H1 (cell line): ENCODE data around the gene EEF1A2. TPM values are rescaled to one million over a fixed set of nuclear protein-coding genes. Genes with fewer than 3 reads are reported as not detected.

Experiments
- CTCF ChIA-PET: fragments of 300-600 bp; sonication (Branson Sonifier 250); formaldehyde crosslinking; loops from one replicate; lab custom pipeline; 2021; ENCODE audit not compliant: partially characterized antibody; lab: Charles Lee
- POLR2A ChIA-PET: fragments of 300-600 bp; sonication (Branson Sonifier 250); formaldehyde crosslinking; loops from one replicate; lab custom pipeline; 2021; ENCODE audit warnings: inconsistent platforms; ENCODE audit not compliant: partially characterized antibody; lab: Charles Lee
- DNase-seq, 2 experiments: peaks; one replicate each; pipeline versions ENCODE4 v3.0.0 to v3.0.0-alpha.2; 2010 to 2022; ENCODE audit warnings: low spot score in 2 of 2, low read depth in 1 of 2, mixed read lengths in 1 of 2
- FAIRE-seq: peaks from 2 replicates; lab custom pipeline; 2011; peaks lifted over from hg19 to GRCh38; lab: Jason Lieb, UNC
- H2AFZ ChIP-seq: 2 replicates; pipeline ENCODE4 v1.8.1; 2012; ENCODE audit warnings: low read length, inconsistent platforms
- H2AK5ac ChIP-seq: 2 replicates; pipeline ENCODE4 v1.6.1; 2013; ENCODE audit warnings: low read depth, low read length
- H2BK120ac ChIP-seq: replicated peaks from 2 replicates; pipeline ENCODE3; 2013; ENCODE audit warnings: low read depth, low read length, inconsistent platforms
- H2BK12ac ChIP-seq: 2 replicates; pipeline ENCODE4 v1.6.1; 2013; ENCODE audit warnings: low read depth, low read length
- H2BK15ac ChIP-seq: 2 replicates; pipeline ENCODE4 v1.6.1; 2013; ENCODE audit warnings: low read length
- H2BK20ac ChIP-seq: 2 replicates; pipeline ENCODE4 v1.6.1; 2013; ENCODE audit warnings: low read length
- H2BK5ac ChIP-seq: 2 replicates; pipeline ENCODE4 v1.6.1; 2013; ENCODE audit warnings: low read depth, low read length
- H3K14ac ChIP-seq: 2 replicates; pipeline ENCODE4 v1.6.1; 2013; ENCODE audit warnings: inconsistent platforms; ENCODE audit not compliant: insufficient read length
- H3K18ac ChIP-seq: 2 replicates; pipeline ENCODE4 v1.6.1; 2013; ENCODE audit warnings: low read length; ENCODE audit errors: extremely low read depth
- H3K23ac ChIP-seq: 2 replicates; pipeline ENCODE4 v1.6.1; 2013; ENCODE audit warnings: inconsistent platforms; ENCODE audit not compliant: insufficient read length
- H3K23me2 ChIP-seq: 2 replicates; pipeline ENCODE4 v1.6.1; 2013; ENCODE audit warnings: low read depth, low read length
- H3K27ac ChIP-seq: 2 replicates; pipeline ENCODE4 v1.6.1; 2011; ENCODE audit warnings: low read depth, low read length, inconsistent platforms
- H3K27me3 ChIP-seq, 4 experiments: replicated peaks in 1 of 4; 1 replicate in 1 of 4; 2 replicates in 3 of 4; pipeline versions ENCODE4 v1.6.1 to v1.8.1; 2011 to 2013; ENCODE audit warnings: low read length in 3 of 4, mild to moderate bottlenecking in 3 of 4, inconsistent platforms in 2 of 4, mixed read lengths in 2 of 4, moderate library complexity in 1 of 4; ENCODE audit not compliant: control insufficient read depth in 3 of 4, insufficient read depth in 3 of 4; ENCODE audit errors: extremely low read depth in 1 of 4
- H3K36me3 ChIP-seq, 4 experiments: 2 replicates each; pipeline versions ENCODE4 v1.6.1 to v1.8.1; 2011 to 2013; ENCODE audit warnings: mild to moderate bottlenecking in 4 of 4, low read length in 3 of 4, moderate library complexity in 2 of 4, control low read depth in 1 of 4, inconsistent platforms in 1 of 4; ENCODE audit not compliant: insufficient read depth in 4 of 4, control insufficient read depth in 2 of 4
- H3K4ac ChIP-seq: replicated peaks from 2 replicates; pipeline ENCODE3; 2013; ENCODE audit warnings: low read length, low read depth, mixed read lengths, inconsistent platforms; ENCODE audit not compliant: insufficient read length
- H3K4me1 ChIP-seq, 4 experiments: replicated peaks in 1 of 4; 1 replicate in 1 of 4; 2 replicates in 3 of 4; pipeline versions ENCODE4 v1.6.1 to v1.8.1; 2011 to 2013; ENCODE audit warnings: low read length in 3 of 4, inconsistent platforms in 2 of 4, mixed read lengths in 1 of 4; ENCODE audit not compliant: insufficient read depth in 4 of 4, control insufficient read depth in 3 of 4
- H3K4me2 ChIP-seq, 2 experiments: 2 replicates each; pipeline versions ENCODE4 v1.6.1 to v1.8.1; 2011 to 2013; ENCODE audit warnings: low read depth in 2 of 2, low read length in 2 of 2, control low read depth in 1 of 2, inconsistent platforms in 1 of 2, mild to moderate bottlenecking in 1 of 2; ENCODE audit not compliant: insufficient read depth in 1 of 2
- H3K4me3 ChIP-seq, 4 experiments: fragments of 200-600, 300-600 bp in 1 of 4; sonication (generic), shearing (Covaris generic), sonication (Bioruptor Twin) in 1 of 4; 2 replicates each; pipeline versions ENCODE4 v1.5.1 to v1.8.1; 2011 to 2016; ENCODE audit warnings: low read length in 4 of 4, low read depth in 3 of 4, control low read depth in 2 of 4, inconsistent platforms in 2 of 4, mild to moderate bottlenecking in 2 of 4, mixed read lengths in 1 of 4, moderate library complexity in 1 of 4; ENCODE audit not compliant: insufficient read depth in 2 of 4; ENCODE audit errors: extremely low read depth in 1 of 4
- H3K56ac ChIP-seq: replicated peaks from 2 replicates; pipeline ENCODE3; 2013; ENCODE audit warnings: low read depth, mild to moderate bottlenecking, mixed read lengths, low read length, inconsistent platforms; ENCODE audit not compliant: insufficient read length
- H3K79me1 ChIP-seq: 2 replicates; pipeline ENCODE4 v1.6.1; 2013; ENCODE audit warnings: low read depth, low read length, control low read depth
- H3K79me2 ChIP-seq, 2 experiments: 2 replicates each; pipeline versions ENCODE4 v1.6.1 to v1.8.1; 2012 to 2013; ENCODE audit warnings: low read length in 2 of 2, mild to moderate bottlenecking in 2 of 2, inconsistent platforms in 1 of 2; ENCODE audit not compliant: insufficient read depth in 2 of 2, control insufficient read depth in 1 of 2
- H3K9ac ChIP-seq, 4 experiments: replicated peaks in 1 of 4; 1 replicate in 1 of 4; 2 replicates in 3 of 4; pipeline versions ENCODE4 v1.6.1 to v1.8.1; 2011 to 2013; ENCODE audit warnings: low read depth in 3 of 4, low read length in 3 of 4, control low read depth in 2 of 4, mild to moderate bottlenecking in 2 of 4, moderate library complexity in 2 of 4, inconsistent platforms in 1 of 4; ENCODE audit errors: extremely low read depth in 1 of 4
- H3K9me3 ChIP-seq, 2 experiments: 2 replicates each; pipeline versions ENCODE4 v1.6.1 to v1.8.1; 2012 to 2013; ENCODE audit warnings: mild to moderate bottlenecking in 2 of 2, moderate library complexity in 2 of 2, control low read depth in 1 of 2, inconsistent platforms in 1 of 2, low read depth in 1 of 2, low read length in 1 of 2, mixed read lengths in 1 of 2; ENCODE audit not compliant: insufficient read depth in 2 of 2
- H4K20me1 ChIP-seq, 2 experiments: replicated peaks in 1 of 2; 2 replicates each; pipeline versions ENCODE3 to v1.8.1; 2011 to 2013; ENCODE audit warnings: inconsistent platforms in 2 of 2, low read length in 2 of 2, mild to moderate bottlenecking in 1 of 2; ENCODE audit not compliant: insufficient read depth in 2 of 2, control insufficient read depth in 1 of 2
- H4K5ac ChIP-seq: 2 replicates; pipeline ENCODE4 v1.6.1; 2013; ENCODE audit warnings: low read length, low read depth, mixed read lengths, inconsistent platforms; ENCODE audit not compliant: insufficient read length
- H4K8ac ChIP-seq: 2 replicates; pipeline ENCODE4 v1.8.0; 2013; ENCODE audit warnings: mild to moderate bottlenecking, moderate library complexity, low read length, inconsistent platforms; ENCODE audit not compliant: insufficient read depth; ENCODE audit errors: extremely low read depth
- H4K91ac ChIP-seq: replicated peaks from 2 replicates; pipeline ENCODE3; 2013; ENCODE audit warnings: low read length, mixed read lengths, inconsistent platforms; ENCODE audit not compliant: insufficient read length
- KDM4A ChIP-seq: IDR thresholded peaks from one replicate; pipeline ENCODE4 v1.7.1; 2012; ENCODE audit warnings: low read depth, mild to moderate bottlenecking, moderate library complexity, low read length, inconsistent platforms; ENCODE audit not compliant: severe bottlenecking
- KDM5A ChIP-seq: fragments of 200-600 bp; IDR thresholded peaks from 2 replicates; pipeline ENCODE4 v1.7.1; 2012; ENCODE audit warnings: mild to moderate bottlenecking, low read length, inconsistent platforms, mixed read lengths
- TAF1 ChIP-seq: IDR thresholded peaks from 2 replicates; pipeline ENCODE4 v1.6.1; 2011; ENCODE audit warnings: mild to moderate bottlenecking, low read depth, low read length
- WGBS, 2 experiments: shearing (Covaris generic) in 1 of 2; methylation state at CpG; one replicate each; pipeline versions ENCODE4 v1.1.6 to v1.1.7; 2013 to 2015; ENCODE audit warnings: low lambda C conversion rate in 2 of 2, mixed read lengths in 2 of 2, inconsistent platforms in 1 of 2, low coverage in 1 of 2, missing lambda C conversion rate in 1 of 2; ENCODE audit not compliant: insufficient replicate concordance in 2 of 2, insufficient coverage in 1 of 2, insufficient read length in 1 of 2; ENCODE audit errors: extremely low coverage in 1 of 2, missing lambda C conversion rate in 1 of 2; 5-methylcytosine and 5-hydroxymethylcytosine counted together
- polyA plus RNA-seq, 7 experiments: library from polyadenylated mRNA; depleted of rRNA in 3 of 7; stranded (reverse) in 5 of 7; unstranded in 2 of 7; fragments of >200 nt in 5 of 7; fragments of 200-250 nt in 2 of 7; gene quantifications; 1 replicate in 5 of 7; 2 replicates in 1 of 7; 4 replicates in 1 of 7; pipeline versions ENCODE4 v1.2.1 to v1.2.3, GENCODE V29; 2011 to 2013; ENCODE audit warnings: missing spikeins in 2 of 7, mixed read lengths in 2 of 7
- total RNA-seq: library from RNA; stranded (reverse); fragmentation: NEBNext Ultra II Directional; extraction: Animal tissue kit (Norgen Biotek cat#: 25700); gene quantifications from 2 replicates; pipeline ENCODE4 v1.2.1, GENCODE V29; 2021

Gene EEF1A2
- total and polyA plus RNA-seq, 2 of the 8 experiments (the other 6 are each of a cell fraction or from before 2014, with no cell fraction given): 7.4 to 25.8 TPM

GRCh38 chr20:63448031-63448430 lies 50.9 kb downstream of the EEF1A2 start:
- peaks cover 21% of the 10 kb centered on the region for H3K79me1 ChIP-seq
- no peak overlapping the region for H4K5ac ChIP-seq
- ChIA-PET CTCF (interaction anchor here (0.7 to 2.1 kb wide), 3 partner anchors 14 to 72 kb away, joined by 3 to 6 read pairs (median 6); partner anchors contain the start of gene PPDPF), POLR2A (no interaction called here)
- peaks cover 0 to 22% of the 10 kb centered on the region in 2 experiments for H4K20me1 ChIP-seq
- H4K8ac ChIP-seq: no peak overlapping the region; the same call in 1 of the 2 replicates
- H2BK20ac ChIP-seq: no peak overlapping the region
- H4K91ac ChIP-seq: no peak overlapping the region
- H2AFZ ChIP-seq: no peak overlapping the region
- no peak overlapping the region for H3K9ac ChIP-seq
- DNase-seq (no peak), FAIRE-seq (no peak)
- 93% methylated on average over 18 of the region's 18 CpGs; no CpG with 5 or more reads in 1 of the 2 experiments for WGBS, 2 experiments
- no peak overlapping the region for H2BK5ac ChIP-seq
- no peak overlapping the region for H2AK5ac ChIP-seq
- H3K4me1 ChIP-seq: peaks cover 0 to 11% (median 5%) of the 10 kb centered on the region in 4 experiments; a peak in 3 of 7 replicates
- H3K4me2 ChIP-seq: no peak overlapping the region
- no peak overlapping the region for H3K18ac ChIP-seq
- no peaks in the 10 kb centered on the region for H3K27me3 ChIP-seq
- no peak overlapping the region for H3K4me3 ChIP-seq
- H2BK120ac ChIP-seq: no peak overlapping the region
- no peak overlapping the region for H3K14ac ChIP-seq
- no peaks in the 10 kb centered on the region for H3K36me3 ChIP-seq
- peaks cover 0 to 45% of the 10 kb centered on the region in 2 experiments; a peak in 2 of 4 replicates for H3K79me2 ChIP-seq
- no peak overlapping the region for H3K27ac ChIP-seq
- peaks cover 5% of the 10 kb centered on the region; the same call in 1 of the 2 replicates for H3K23me2 ChIP-seq
- no peaks in the 10 kb centered on the region; a peak in 1 of 4 replicates for H3K9me3 ChIP-seq
- no peak overlapping the region for H2BK12ac ChIP-seq
- H3K4ac ChIP-seq: no peak overlapping the region
- no peak overlapping the region for H3K56ac ChIP-seq
- H3K23ac ChIP-seq: no peak overlapping the region
- H2BK15ac ChIP-seq: no peak overlapping the region
- TF ChIP-seq KDM5A (no peak), KDM4A (no peak), TAF1 (no peak)
